HFF-Myc (cell line): ENCODE results near the gene ASB18.

ENCODE experiments used
- DNase-seq: peaks from one replicate; pipeline ENCODE4 v3.0.0-alpha.2; 2011; ENCODE audit warnings: low read depth; ENCODE audit errors: extremely low read depth
- H3K4me3 ChIP-seq: replicated peaks from 2 replicates; pipeline ENCODE4 v1.5.1; 2011; ENCODE audit warnings: low read depth, mild to moderate bottlenecking, control low read depth, low read length
- TF ChIP-seq, protein P1 (sequence below): IDR thresholded peaks from 2 replicates; pipeline ENCODE4 v1.5.1; 2012; ENCODE audit warnings: mild to moderate bottlenecking, low read depth, low read length, control low read depth; ENCODE audit errors: missing control alignments

The ASB18 gene

DNA sequence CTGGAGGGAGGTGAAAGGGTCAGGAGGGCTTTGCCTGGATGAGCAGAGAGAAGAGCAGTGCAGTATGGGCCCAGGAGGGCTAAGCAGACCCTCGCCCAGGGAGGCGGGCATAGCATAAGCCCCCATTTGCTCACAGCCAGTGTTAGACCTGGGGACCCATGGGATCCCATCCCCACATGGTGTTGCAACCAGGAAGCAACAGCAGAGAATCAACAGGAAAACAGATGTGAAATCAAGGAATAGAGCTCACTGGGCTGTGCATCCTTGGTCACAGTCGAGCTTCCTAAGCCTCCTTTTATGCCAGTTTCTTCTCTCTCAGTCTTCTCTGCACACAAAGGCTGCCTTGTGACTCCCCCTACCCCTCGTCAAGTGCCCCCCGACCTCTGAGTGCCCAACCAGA is 19.9 kb downstream of the ASB18 start:
- H3K4me3 ChIP-seq: no peak overlapping the region
- TF ChIP-seq, protein P1, sequence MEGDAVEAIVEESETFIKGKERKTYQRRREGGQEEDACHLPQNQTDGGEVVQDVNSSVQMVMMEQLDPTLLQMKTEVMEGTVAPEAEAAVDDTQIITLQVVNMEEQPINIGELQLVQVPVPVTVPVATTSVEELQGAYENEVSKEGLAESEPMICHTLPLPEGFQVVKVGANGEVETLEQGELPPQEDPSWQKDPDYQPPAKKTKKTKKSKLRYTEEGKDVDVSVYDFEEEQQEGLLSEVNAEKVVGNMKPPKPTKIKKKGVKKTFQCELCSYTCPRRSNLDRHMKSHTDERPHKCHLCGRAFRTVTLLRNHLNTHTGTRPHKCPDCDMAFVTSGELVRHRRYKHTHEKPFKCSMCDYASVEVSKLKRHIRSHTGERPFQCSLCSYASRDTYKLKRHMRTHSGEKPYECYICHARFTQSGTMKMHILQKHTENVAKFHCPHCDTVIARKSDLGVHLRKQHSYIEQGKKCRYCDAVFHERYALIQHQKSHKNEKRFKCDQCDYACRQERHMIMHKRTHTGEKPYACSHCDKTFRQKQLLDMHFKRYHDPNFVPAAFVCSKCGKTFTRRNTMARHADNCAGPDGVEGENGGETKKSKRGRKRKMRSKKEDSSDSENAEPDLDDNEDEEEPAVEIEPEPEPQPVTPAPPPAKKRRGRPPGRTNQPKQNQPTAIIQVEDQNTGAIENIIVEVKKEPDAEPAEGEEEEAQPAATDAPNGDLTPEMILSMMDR: no peak
- no peak for DNase-seq

DNA sequence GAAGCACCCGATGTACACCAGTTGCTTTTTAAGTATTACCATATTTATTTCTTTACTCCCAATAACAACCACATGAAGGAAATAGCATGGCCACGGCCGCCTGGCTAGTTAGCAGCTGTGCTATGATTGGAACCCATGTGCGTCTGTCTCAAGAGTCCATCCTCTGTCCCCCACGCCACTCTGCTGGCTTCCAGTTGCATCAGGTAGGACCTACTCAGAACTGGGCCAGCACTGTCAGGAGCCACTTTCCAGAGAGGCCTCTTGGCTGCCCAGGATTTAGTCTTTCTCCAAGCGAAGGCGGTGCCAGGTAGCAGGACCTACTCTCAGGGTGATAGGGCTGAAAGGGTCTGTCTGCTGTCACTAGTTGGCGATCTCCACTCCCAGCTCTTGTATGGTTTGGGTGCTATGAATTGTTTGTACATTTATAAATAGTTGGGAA is 22.1 kb downstream of the ASB18 start:
- DNase-seq: no peak
- H3K4me3 ChIP-seq: no peak overlapping the region
- TF ChIP-seq, protein P1: no peak

DNA sequence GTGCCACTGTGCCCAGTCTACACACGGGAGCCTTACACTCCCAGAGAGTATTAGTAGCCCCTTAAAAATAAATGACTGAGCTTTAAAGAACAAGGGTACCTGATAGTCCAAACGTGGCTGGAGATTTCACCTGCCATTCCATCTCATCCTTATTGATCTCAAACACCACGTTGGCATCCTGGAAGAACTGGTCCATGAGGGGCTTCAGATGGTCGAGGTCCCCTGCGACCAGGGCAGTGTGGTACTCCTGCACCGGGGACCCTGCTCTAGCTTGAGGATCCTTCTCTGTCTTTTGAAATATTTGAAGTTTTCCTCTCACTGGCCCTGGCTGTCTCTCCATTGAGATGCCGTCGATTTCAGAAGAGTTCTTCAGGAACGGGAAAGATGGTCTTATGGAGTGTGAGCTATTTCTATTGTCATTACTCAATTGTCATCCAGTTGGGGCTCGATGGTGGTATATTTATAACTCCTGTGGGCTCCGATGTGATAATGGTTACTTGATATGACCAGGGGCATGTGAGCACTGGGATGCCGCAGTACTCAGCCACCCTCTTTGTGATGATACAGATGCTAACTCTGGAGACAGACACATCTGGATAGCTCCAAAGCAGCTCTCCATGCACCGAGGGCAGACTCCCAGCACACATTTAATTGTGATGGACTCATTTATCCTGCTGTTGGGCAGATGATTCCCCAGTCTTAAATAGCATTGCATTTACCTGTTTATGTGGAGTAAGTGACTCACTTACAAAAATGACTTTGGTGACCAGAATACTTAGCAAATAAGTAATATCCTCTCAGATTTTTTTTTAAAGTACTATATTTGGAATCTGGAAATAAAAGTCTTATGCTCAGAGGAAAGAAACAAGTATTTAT is 22.8 kb downstream of the ASB18 start:
- no peak for DNase-seq
- TF ChIP-seq, protein P1: no peak
- no peak overlapping the region for H3K4me3 ChIP-seq

DNA sequence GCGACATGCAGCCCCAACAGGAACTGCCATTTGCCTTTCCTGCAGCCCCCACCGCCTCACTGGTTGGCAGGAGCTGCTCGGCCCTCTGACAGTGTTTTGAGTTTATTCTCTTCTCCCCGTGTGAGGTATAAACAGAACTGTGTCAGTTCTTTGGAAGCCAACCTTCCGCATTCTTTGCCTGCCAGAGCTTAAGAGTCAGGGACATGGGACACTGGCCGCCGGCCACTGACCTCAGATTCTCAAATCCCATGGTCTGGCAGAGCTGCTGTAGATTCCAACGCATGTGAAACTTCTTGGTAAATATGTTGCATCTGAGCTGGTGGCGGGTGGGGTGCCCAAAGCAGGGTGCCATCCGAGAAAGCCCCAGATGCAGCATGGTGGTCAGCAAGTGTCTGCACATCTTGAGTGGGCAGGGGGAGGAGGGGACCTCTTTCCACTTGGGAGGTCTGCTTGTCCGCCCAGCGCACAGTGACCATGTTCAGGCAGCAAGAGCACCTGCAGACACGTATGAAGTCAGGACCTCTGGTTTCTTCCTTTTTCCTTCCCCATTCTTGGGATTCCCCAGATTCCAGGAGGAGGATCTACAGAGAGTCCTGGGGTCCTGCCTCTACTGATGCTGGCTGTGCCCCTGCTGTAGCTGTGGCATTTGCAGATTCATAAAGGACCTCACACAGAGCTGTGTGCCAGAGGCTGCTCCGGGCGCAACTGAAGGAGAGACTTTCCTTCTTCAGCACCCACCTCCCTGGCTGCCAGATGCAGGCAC is 23.8 kb downstream of the ASB18 start:
- TF ChIP-seq, protein P1: no peak
- DNase-seq: no peak
- no peak overlapping the region for H3K4me3 ChIP-seq

DNA sequence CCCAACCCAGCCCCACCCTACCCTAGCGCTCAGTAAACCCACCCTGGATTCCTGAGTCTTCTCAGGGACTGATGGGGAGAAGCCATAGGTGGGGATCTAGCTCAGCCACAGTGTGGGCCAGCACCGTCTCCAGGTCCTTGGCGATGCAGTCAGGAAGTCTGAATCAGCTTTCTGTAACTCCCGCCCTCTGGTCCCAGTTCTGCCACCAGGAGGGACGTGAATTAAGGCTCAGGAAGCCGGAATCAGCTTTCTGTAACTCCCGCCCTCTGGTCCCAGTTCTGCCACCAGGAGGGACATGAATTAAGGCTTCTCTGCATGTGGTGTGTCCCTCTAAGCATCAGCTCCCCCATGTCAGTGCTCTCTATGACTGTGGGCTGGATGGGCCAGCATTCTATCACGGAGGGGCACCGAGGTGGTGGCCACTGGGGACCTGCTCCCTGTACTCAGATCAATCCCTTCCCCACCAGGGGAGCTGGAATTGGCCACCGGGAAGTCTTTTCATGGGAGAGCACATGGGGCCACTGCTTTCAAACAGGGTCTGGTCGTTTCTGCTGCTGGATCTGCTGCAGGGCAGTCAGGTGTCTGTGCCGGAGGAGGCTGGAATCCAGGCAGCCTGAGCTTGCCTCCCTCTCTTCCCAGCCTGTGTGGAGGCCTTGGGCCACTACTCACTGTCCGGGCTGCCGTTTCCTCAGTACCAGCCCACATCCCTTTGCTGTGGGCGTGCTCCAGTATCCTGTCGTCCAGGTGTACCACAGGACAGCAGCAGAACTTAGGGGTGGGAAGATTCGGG is 24.7 kb downstream of the ASB18 start:
- TF ChIP-seq, protein P1: no peak
- DNase-seq: no peak

DNA sequence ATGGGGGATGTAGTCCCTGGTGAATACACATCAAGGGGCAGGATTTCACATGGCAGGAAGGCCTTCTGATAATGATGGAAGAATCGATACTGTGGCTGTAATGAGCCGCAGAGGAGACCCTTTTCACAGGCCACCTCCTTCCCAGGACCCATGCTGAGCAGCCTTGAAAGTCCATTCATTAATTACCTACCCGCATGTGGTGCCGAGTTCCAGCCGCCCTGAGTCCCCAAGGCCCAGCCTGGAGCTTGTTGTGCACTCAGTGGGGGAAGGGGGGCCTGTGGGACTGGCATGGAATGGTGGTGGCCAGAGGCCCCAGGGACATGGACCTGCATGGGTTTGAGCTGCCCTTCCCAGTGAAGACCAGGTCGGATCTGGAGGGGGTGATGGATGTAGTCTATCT is 25.5 kb downstream of the ASB18 start:
- TF ChIP-seq, protein P1: no peak
- DNase-seq: no peak
- H3K4me3 ChIP-seq: no peak overlapping the region

More for the DNA sequence above, 24.7 kb downstream of the ASB18 start:
- H3K4me3 ChIP-seq: no peak overlapping the region
